ENCODE data around the gene GRID1. TPM values are rescaled to one million over a fixed set of nuclear protein-coding genes. Genes with fewer than 3 reads are reported as not detected.

Gene GRID1
- total RNA-seq, 1 donor, result not detected

GRCh38 chr10:86025509-86025908, 341.1 kb downstream of the GRID1 start:
- no peak overlapping the region for H3K4me3 ChIP-seq (ENCODE audit: low read depth, low read length)
- DNase-seq (ENCODE audit: low read depth), result no peak
- no peak for TF ChIP-seq CTCF (IDR thresholded peaks at IDR 0.05; ENCODE audit: insufficient read depth, low read depth, low read length)

- TF ChIP-seq CTCF (IDR thresholded peaks at IDR 0.05; ENCODE audit: insufficient read depth, low read depth, low read length), result no peak
- DNase-seq (ENCODE audit: low read depth), result no peak
- no peak overlapping the region for H3K4me3 ChIP-seq (ENCODE audit: low read depth, low read length)
These were observed 342.1 kb downstream of the GRID1 start for GRCh38 chr10:86024281-86025041.

GRCh38 chr10:86023931-86024280, 342.7 kb downstream of the GRID1 start:
- no peak for TF ChIP-seq CTCF (IDR thresholded peaks at IDR 0.05; ENCODE audit: insufficient read depth, low read depth, low read length)
- H3K4me3 ChIP-seq (ENCODE audit: low read depth, low read length), result no peak overlapping the region

GRCh38 chr10:86023336-86023735, 343.3 kb downstream of the GRID1 start:
- TF ChIP-seq CTCF (IDR thresholded peaks at IDR 0.05; ENCODE audit: insufficient read depth, low read depth, low read length), result no peak
- no peak for DNase-seq (ENCODE audit: low read depth)
- H3K4me3 ChIP-seq (ENCODE audit: low read depth, low read length), result no peak overlapping the region

More at GRCh38 chr10:86023931-86024280, 342.7 kb downstream of the GRID1 start:
- DNase-seq (ENCODE audit: low read depth), result no peak

GRCh38 chr10:86022906-86023305, 343.7 kb downstream of the GRID1 start:
- no peak for DNase-seq (ENCODE audit: low read depth)
- no peak overlapping the region for H3K4me3 ChIP-seq (ENCODE audit: low read depth, low read length)
- no peak for TF ChIP-seq CTCF (IDR thresholded peaks at IDR 0.05; ENCODE audit: insufficient read depth, low read depth, low read length)

GRCh38 chr10:86020134-86020533, 346.5 kb downstream of the GRID1 start:
- H3K4me3 ChIP-seq (ENCODE audit: low read depth, low read length), result no peak overlapping the region
- DNase-seq (ENCODE audit: low read depth), result no peak
- TF ChIP-seq CTCF (IDR thresholded peaks at IDR 0.05; ENCODE audit: insufficient read depth, low read depth, low read length), result no peak

GRCh38 chr10:86019141-86019540, 347.5 kb downstream of the GRID1 start:
- no peak overlapping the region for H3K4me3 ChIP-seq (ENCODE audit: low read depth, low read length)
- DNase-seq (ENCODE audit: low read depth), result no peak
- TF ChIP-seq CTCF (IDR thresholded peaks at IDR 0.05; ENCODE audit: insufficient read depth, low read depth, low read length), result no peak

Data from fibroblast of villous mesenchyme (primary cell).